SK-N-SH treated with all-trans-retinoic acid at 6 μM for 48 hours (cell line): ENCODE results near the gene PHLDA3.

Experiments
- ATAC-seq: fragments of 200-7000 bp; cut with Tn5 transposase; 3 replicates; pipeline ENCODE4 v1.9.1; 2020; ENCODE audit warnings: mild to moderate bottlenecking, moderate library complexity
- ARNTL ChIP-seq: fragments of 450-650 bp; formaldehyde crosslinking; IDR thresholded peaks from 2 replicates; pipeline ENCODE4 v1.5.0; 2020; ENCODE audit warnings: low read depth, mild to moderate bottlenecking, moderate library complexity, borderline replicate concordance
- BACH2 ChIP-seq: fragments of 250-450 bp; sonication (Bioruptor Pico); IDR thresholded peaks from 2 replicates; pipeline ENCODE4 v1.9.0; 2021; ENCODE audit warnings: mild to moderate bottlenecking, borderline replicate concordance
- GLIS3 ChIP-seq: fragments of 250-450 bp; sonication (Bioruptor Pico); IDR thresholded peaks from 2 replicates; pipeline ENCODE4 v1.5.0; 2020; ENCODE audit warnings: mild to moderate bottlenecking, moderate library complexity
- ISL1 ChIP-seq: fragments of 250-450 bp; sonication (Bioruptor Pico); IDR thresholded peaks from 2 replicates; pipeline ENCODE4 v2.1.2; 2022; ENCODE audit warnings: mild to moderate bottlenecking, moderate library complexity
- OSR1 ChIP-seq: fragments of 250-450 bp; sonication (Bioruptor Pico); IDR thresholded peaks from 2 replicates; pipeline ENCODE4 v1.8.0; 2022; ENCODE audit warnings: moderate library complexity, mild to moderate bottlenecking, inconsistent platforms
- PPARA ChIP-seq: fragments of 250-450 bp; sonication (Bioruptor Pico); IDR thresholded peaks from 2 replicates; pipeline ENCODE4 v1.5.0; 2020; ENCODE audit warnings: mild to moderate bottlenecking, borderline replicate concordance
- RARB ChIP-seq: fragments of 250-450 bp; sonication (Bioruptor Pico); IDR thresholded peaks from 2 replicates; pipeline ENCODE4 v1.8.0; 2021; ENCODE audit warnings: mild to moderate bottlenecking, moderate library complexity
- SNAI2 ChIP-seq: fragments of 250-450 bp; sonication (Bioruptor Pico); IDR thresholded peaks from 2 replicates; pipeline ENCODE4 v1.5.0; 2020; ENCODE audit warnings: mild to moderate bottlenecking, moderate library complexity
- TCF4 ChIP-seq: fragments of 250-450 bp; sonication (Bioruptor Pico); IDR thresholded peaks from 2 replicates; pipeline ENCODE4 v1.8.0; 2021; ENCODE audit warnings: mild to moderate bottlenecking, moderate library complexity, borderline replicate concordance
- TOX ChIP-seq: fragments of 250-450 bp; sonication (Bioruptor Pico); IDR thresholded peaks from 2 replicates; pipeline ENCODE4 v1.8.0; 2021; ENCODE audit warnings: mild to moderate bottlenecking, moderate library complexity, borderline replicate concordance
- ZC3H10 ChIP-seq: fragments of 250-450 bp; sonication (Bioruptor Pico); IDR thresholded peaks from 2 replicates; pipeline ENCODE4 v1.5.1; 2021; ENCODE audit warnings: mild to moderate bottlenecking, moderate library complexity
- ZFP3 ChIP-seq: fragments of 250-450 bp; sonication (Bioruptor Pico); IDR thresholded peaks from 2 replicates; pipeline ENCODE4 v1.5.0; 2020; ENCODE audit warnings: mild to moderate bottlenecking, moderate library complexity
- ZFP30 ChIP-seq: fragments of 450-650 bp; formaldehyde crosslinking; IDR thresholded peaks from 2 replicates; pipeline ENCODE4 v1.5.0; 2022; ENCODE audit warnings: mild to moderate bottlenecking, moderate library complexity
- ZNF565 ChIP-seq: fragments of 450-650 bp; formaldehyde crosslinking; conservative IDR thresholded peaks from 2 replicates; pipeline ENCODE4 v1.5.0; 2020; ENCODE audit warnings: low read depth, mild to moderate bottlenecking, moderate library complexity
- ZNF70 ChIP-seq: fragments of 450-650 bp; formaldehyde crosslinking; IDR thresholded peaks from 2 replicates; pipeline ENCODE4 v1.5.0; 2020; ENCODE audit warnings: mild to moderate bottlenecking, moderate library complexity
- ZNF8 ChIP-seq: fragments of 450-650 bp; formaldehyde crosslinking; IDR thresholded peaks from 2 replicates; pipeline ENCODE4 v1.5.0; 2020; ENCODE audit warnings: mild to moderate bottlenecking, moderate library complexity
- TF ChIP-seq, protein P1 (sequence below): fragments of 250-450 bp; sonication (Bioruptor Pico); IDR thresholded peaks from 2 replicates; pipeline ENCODE4 v1.8.0; 2020; ENCODE audit warnings: mild to moderate bottlenecking, moderate library complexity, borderline replicate concordance
- TF ChIP-seq, protein P2 (sequence below): fragments of 250-450 bp; sonication (Bioruptor Pico); IDR thresholded peaks from 2 replicates; pipeline ENCODE4 v1.5.0; 2020; ENCODE audit warnings: mild to moderate bottlenecking, moderate library complexity
- TF ChIP-seq, protein P3 (sequence below): fragments of 250-450 bp; sonication (Bioruptor Pico); IDR thresholded peaks from 2 replicates; pipeline ENCODE4 v1.5.1; 2021; ENCODE audit warnings: mild to moderate bottlenecking, moderate library complexity
- TF ChIP-seq, protein P4 (sequence below): fragments of 250-450 bp; sonication (Bioruptor Pico); IDR thresholded peaks from 2 replicates; pipeline ENCODE4 v1.5.1; 2020; ENCODE audit warnings: low read depth, mild to moderate bottlenecking, moderate library complexity

Gene PHLDA3

DNA sequence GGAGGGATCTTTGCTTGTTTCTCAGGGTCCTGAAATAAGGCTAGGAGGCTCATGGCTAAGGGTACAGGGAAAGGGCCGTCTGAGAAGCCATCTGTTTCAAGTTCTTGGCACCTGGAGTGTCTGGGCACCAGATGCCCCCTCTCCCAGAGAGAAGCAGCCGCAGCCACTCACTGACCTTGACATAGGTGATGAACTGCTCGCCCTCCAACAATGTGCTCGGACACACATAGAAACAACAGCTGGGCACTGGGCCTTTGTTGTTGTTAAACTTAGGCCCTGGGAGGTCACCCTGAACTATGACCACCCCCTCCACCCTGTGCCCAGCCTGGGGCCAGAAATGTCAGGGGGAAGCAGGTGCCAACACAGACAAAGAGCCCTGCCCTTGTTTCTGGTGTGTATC, 38.2 kb downstream of the PHLDA3 start:
- TF ChIP-seq ISL1 (no peak), TCF4 (CRISPR knock-in tag) (peak; percentile 51; the same call in 1 of the 2 replicates)
- ATAC-seq, result peak; percentile 28; the same call in 2 of the 3 replicates

DNA sequence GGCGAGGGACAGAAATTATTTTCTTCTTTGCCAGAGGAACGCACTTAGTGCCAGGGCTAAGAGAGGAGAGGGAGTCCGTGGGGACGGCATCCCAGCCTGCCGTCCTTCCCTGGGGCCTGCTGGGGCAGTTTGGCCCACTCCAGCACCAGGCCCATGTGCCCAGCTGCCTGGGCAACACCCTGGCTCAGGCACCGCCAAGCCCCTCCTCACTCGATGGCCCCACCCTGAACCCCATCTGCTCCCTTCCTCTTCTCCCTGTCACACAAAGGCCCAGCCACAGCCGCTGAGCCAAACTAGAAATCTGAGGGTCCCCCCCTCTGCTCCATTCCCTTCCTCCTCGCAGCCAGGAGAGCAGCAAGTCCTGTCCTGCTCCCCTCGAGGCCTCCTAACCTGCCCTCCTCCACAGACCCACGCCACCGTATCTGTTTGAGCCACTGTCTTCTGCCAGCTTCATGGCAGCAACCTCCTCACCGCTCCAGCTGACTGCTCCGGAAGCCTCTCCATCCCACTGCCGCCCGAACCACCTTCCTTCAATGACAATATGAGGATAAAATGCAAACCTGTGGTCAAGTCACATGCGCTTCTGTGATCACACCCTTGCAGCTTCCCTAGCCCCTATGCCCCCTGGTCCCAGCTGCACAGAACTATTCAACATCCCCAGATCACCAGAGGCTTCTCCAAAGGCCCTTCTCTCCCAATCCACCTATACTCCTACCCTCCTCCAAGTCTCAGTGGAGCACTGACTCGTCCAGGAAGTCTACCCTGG, 39.1 kb downstream of the PHLDA3 start:
- TF ChIP-seq PPARA (CRISPR knock-in tag) (no peak), SNAI2 (CRISPR knock-in tag) (no peak), ZC3H10 (no peak), ARNTL (CRISPR knock-in tag) (no peak), BACH2 (CRISPR knock-in tag) (no peak), RARB (CRISPR knock-in tag) (no peak), OSR1 (CRISPR knock-in tag) (no peak), TOX (CRISPR knock-in tag) (no peak), TCF4 (CRISPR knock-in tag) (no peak), ZFP30 (no peak), ZFP3 (no peak)
- TF ChIP-seq, protein P1, sequence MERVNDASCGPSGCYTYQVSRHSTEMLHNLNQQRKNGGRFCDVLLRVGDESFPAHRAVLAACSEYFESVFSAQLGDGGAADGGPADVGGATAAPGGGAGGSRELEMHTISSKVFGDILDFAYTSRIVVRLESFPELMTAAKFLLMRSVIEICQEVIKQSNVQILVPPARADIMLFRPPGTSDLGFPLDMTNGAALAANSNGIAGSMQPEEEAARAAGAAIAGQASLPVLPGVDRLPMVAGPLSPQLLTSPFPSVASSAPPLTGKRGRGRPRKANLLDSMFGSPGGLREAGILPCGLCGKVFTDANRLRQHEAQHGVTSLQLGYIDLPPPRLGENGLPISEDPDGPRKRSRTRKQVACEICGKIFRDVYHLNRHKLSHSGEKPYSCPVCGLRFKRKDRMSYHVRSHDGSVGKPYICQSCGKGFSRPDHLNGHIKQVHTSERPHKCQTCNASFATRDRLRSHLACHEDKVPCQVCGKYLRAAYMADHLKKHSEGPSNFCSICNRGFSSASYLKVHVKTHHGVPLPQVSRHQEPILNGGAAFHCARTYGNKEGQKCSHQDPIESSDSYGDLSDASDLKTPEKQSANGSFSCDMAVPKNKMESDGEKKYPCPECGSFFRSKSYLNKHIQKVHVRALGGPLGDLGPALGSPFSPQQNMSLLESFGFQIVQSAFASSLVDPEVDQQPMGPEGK (CRISPR knock-in tag), result no peak
- TF ChIP-seq, protein P2, sequence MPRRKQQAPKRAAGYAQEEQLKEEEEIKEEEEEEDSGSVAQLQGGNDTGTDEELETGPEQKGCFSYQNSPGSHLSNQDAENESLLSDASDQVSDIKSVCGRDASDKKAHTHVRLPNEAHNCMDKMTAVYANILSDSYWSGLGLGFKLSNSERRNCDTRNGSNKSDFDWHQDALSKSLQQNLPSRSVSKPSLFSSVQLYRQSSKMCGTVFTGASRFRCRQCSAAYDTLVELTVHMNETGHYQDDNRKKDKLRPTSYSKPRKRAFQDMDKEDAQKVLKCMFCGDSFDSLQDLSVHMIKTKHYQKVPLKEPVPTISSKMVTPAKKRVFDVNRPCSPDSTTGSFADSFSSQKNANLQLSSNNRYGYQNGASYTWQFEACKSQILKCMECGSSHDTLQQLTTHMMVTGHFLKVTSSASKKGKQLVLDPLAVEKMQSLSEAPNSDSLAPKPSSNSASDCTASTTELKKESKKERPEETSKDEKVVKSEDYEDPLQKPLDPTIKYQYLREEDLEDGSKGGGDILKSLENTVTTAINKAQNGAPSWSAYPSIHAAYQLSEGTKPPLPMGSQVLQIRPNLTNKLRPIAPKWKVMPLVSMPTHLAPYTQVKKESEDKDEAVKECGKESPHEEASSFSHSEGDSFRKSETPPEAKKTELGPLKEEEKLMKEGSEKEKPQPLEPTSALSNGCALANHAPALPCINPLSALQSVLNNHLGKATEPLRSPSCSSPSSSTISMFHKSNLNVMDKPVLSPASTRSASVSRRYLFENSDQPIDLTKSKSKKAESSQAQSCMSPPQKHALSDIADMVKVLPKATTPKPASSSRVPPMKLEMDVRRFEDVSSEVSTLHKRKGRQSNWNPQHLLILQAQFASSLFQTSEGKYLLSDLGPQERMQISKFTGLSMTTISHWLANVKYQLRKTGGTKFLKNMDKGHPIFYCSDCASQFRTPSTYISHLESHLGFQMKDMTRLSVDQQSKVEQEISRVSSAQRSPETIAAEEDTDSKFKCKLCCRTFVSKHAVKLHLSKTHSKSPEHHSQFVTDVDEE (CRISPR knock-in tag), result no peak
- TF ChIP-seq, protein P3, sequence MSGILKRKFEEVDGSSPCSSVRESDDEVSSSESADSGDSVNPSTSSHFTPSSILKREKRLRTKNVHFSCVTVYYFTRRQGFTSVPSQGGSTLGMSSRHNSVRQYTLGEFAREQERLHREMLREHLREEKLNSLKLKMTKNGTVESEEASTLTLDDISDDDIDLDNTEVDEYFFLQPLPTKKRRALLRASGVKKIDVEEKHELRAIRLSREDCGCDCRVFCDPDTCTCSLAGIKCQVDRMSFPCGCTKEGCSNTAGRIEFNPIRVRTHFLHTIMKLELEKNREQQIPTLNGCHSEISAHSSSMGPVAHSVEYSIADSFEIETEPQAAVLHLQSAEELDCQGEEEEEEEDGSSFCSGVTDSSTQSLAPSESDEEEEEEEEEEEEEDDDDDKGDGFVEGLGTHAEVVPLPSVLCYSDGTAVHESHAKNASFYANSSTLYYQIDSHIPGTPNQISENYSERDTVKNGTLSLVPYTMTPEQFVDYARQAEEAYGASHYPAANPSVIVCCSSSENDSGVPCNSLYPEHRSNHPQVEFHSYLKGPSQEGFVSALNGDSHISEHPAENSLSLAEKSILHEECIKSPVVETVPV (CRISPR knock-in tag), result no peak
- no peak for ATAC-seq

DNA sequence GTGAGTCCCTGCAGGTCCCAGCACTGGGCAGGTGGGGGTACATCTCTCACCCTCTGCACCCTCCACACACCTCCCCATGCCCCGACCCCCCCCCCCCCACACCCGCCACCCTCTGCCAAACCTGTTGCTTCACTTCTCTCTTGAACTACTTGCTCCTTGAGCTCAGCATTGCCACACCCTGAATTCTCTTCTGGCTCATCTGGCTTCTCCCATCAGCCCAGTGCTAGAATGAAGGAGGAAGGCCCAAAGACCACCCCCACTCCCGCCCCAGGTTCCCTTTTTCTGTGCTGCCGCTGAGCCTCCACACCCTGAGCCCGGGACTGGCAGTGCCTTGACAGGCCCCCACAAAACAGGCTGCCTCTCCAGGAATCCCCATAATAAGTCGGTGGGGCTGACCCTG, 41.0 kb downstream of the PHLDA3 start:
- no peak for TF ChIP-seq RARB (CRISPR knock-in tag)
- no peak for TF ChIP-seq ARNTL (CRISPR knock-in tag)
- TF ChIP-seq ZNF70 (CRISPR knock-in tag), result no peak
- TF ChIP-seq, protein P3 (CRISPR knock-in tag), result no peak
- no peak for TF ChIP-seq SNAI2 (CRISPR knock-in tag)
- TF ChIP-seq, protein P2 (CRISPR knock-in tag), result no peak
- TF ChIP-seq ZFP30, result no peak
- TF ChIP-seq TCF4 (CRISPR knock-in tag), result no peak
- TF ChIP-seq, protein P4, sequence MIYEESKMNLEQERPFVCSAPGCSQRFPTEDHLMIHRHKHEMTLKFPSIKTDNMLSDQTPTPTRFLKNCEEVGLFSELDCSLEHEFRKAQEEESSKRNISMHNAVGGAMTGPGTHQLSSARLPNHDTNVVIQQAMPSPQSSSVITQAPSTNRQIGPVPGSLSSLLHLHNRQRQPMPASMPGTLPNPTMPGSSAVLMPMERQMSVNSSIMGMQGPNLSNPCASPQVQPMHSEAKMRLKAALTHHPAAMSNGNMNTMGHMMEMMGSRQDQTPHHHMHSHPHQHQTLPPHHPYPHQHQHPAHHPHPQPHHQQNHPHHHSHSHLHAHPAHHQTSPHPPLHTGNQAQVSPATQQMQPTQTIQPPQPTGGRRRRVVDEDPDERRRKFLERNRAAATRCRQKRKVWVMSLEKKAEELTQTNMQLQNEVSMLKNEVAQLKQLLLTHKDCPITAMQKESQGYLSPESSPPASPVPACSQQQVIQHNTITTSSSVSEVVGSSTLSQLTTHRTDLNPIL (CRISPR knock-in tag), result no peak
- no peak for TF ChIP-seq PPARA (CRISPR knock-in tag)
- TF ChIP-seq, protein P1 (CRISPR knock-in tag), result no peak
- TF ChIP-seq OSR1 (CRISPR knock-in tag), result no peak
- no peak for TF ChIP-seq ZNF565
- no peak for TF ChIP-seq GLIS3 (CRISPR knock-in tag)
- no peak for TF ChIP-seq ZNF8
- no peak for TF ChIP-seq ZFP3
- TF ChIP-seq, all 23 proteins: peak for 0
- no peak for ATAC-seq
